ELF-1 (cell line): ENCODE results near the gene ALDH1A3.

Experiments
- DNase-seq: peaks from one replicate; pipeline ENCODE4 v3.0.0-alpha.2; 2016; ENCODE audit warnings: low read depth, low spot score

Gene ALDH1A3

DNA sequence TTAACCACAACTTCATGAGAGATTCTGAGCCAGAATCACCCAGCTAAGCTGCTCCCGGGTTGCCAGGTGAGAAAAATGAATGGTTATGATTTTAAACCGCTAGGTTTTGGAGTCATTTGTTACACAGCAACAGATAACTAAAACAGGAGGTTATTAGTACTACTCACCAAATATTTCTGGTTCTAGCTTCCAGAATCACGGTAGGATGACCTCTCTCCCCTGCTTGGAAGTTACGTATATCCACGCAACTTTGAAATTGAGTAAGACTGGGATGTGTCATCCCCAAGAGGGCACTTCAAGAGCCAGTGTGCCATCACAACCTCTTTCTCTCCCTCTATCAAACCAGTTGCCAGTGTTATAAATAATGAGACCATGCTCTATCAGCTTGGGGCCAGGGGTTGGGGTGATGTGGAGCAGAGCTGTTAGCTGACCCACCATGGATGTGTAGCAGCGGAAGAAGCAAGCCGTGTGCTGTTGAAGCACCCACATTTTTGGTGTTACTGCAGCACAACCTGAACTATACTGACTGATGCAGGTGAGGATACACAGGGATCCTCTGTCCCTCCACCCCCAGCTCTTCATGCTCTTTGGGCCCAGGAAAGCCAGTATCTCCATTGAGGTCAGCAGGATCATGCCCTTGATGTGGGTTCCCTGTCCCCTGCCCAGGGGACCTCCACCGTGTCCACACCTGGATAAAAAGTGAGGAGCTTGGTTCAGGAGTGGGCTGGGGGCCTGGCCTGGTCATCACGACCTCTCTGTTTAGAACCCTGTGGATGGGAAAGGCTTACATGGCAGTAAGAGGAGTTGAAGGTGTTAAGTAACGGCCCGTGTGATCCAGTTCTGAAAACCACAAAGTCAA, 19.4 kb upstream of the ALDH1A3 start:
- DNase-seq = no peak

DNA sequence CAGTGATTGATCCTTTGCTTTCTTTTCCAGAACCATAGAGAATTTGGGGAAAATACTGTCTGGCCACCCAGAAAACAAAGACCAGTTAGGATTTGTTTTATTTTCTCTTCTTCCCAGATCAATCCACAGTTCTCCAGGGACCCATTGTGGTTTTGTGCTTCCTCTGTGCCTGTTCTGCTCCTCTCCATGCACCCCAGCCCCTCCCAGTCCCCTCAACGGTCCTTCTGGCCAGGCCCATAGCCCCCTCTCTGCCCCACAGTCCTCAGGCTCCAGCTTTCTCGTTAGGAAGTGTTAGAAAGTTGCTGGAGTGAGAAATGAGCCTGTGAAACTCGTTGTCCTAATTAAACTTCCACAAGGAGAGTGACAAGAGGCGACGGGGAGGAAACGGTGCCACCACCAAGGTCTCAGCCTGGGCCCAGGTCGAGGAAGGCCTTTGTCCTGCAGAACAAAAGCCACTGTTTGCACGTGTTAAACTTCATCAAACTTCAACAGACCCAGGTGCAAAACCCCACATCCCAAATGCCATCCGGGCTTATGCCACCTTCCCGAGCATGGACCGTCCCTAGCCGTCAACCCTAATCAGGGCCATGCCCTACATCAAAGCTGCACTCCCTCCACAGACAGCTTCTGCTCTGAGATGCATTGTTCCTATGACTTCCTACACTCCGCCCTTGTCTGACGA, 18.7 kb upstream of the ALDH1A3 start:
- DNase-seq = no peak

DNA sequence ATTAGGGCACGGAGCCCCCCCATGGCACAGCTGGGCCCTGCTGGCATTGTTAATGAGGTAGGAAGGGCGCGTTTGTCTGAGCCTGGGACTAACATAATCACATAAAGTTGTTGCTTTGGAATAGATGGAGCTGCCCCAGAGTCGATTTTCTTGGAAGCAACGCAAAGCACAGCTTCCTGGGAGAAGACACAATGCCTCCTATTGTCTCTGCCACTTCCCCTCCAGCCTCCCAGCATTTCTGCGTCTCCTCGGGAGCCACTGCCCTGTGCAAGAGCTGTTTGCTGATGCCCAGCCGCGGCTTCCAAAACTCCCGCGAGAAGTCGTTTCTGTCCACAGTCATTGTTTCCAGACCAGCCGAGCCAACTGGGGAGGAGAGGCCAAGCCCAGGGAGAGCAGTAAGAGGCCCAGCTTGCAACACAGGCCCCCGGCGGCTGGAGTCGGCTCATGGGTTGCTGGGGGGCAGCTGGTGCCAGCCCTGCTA, 18.1 kb upstream of the ALDH1A3 start:
- no peak for DNase-seq

DNA sequence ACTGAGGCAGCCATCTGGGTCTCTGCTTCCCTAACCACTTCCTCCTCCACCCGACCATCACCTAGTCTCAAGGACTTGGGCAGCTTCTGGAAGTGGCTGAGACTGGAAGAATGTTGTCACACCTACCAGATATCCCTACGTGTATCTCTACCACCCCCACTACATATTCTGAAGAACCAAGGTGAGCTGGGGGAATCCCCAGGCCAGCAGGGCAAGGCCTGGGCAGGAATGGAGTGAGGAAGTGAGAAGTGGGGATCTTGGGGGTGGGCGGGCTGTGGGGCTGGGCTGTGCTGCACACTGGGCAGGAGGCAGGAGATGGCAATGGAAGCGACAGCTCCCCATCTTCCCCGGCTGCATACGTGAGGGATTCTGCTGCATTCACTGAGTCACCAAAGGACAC, 17.5 kb upstream of the ALDH1A3 start:
- no peak for DNase-seq

DNA sequence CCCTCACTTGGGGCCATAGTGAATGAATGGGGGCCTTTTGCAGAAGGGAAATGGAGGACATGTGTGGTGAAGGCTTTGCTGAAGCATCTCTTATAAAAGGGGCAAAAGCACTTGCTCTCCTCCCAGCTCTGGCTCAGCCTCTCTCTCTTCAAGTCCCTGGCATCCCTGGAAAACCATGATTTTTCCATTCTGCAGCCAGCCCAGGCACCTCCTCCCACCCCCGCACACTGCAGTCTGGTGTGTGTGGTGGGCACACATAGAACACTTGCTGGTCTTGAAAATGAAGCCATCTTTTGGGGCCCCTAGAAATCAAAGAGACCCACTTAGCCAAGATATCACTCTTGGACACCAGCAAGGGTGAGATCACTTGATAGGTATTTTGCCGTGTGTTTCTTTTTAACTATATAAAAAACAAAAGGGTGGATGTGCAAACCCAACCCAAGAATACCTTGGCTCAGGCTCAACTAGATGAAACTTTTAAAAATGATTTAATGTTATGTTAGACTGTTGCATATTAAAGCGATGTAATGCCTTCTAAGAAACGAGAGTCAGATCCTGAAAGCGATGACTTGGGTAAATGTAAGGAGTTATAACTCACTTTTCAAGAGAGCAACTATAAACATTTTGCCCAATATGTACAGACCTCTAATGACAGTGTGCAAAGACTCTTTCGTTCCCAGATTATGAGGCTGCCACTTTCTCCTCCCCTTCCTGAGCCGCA, 16.4 kb upstream of the ALDH1A3 start:
- DNase-seq = no peak

DNA sequence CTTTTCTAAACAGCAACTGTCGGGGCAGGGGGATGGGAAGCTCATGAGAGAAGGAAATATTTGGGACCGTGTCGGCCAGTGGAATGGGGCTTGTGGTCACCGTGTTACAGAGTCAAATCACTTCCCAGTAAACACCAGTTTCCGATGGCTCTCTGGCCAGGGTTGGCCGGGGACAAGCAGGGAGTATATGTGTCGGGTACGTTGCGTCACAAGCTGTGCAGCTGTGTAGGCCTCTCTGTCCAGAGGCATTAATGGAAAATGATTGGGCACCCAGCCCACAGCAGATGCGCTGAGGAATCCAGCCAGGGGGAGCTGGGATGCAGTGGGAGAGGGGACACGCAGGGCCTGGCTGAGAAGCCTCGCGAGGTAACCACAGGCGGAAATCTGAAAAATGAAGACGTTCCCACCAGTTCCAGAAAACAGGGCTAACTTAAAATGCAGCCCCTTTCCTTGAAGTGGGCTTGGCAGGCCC, 15.8 kb upstream of the ALDH1A3 start:
- DNase-seq = no peak

DNA sequence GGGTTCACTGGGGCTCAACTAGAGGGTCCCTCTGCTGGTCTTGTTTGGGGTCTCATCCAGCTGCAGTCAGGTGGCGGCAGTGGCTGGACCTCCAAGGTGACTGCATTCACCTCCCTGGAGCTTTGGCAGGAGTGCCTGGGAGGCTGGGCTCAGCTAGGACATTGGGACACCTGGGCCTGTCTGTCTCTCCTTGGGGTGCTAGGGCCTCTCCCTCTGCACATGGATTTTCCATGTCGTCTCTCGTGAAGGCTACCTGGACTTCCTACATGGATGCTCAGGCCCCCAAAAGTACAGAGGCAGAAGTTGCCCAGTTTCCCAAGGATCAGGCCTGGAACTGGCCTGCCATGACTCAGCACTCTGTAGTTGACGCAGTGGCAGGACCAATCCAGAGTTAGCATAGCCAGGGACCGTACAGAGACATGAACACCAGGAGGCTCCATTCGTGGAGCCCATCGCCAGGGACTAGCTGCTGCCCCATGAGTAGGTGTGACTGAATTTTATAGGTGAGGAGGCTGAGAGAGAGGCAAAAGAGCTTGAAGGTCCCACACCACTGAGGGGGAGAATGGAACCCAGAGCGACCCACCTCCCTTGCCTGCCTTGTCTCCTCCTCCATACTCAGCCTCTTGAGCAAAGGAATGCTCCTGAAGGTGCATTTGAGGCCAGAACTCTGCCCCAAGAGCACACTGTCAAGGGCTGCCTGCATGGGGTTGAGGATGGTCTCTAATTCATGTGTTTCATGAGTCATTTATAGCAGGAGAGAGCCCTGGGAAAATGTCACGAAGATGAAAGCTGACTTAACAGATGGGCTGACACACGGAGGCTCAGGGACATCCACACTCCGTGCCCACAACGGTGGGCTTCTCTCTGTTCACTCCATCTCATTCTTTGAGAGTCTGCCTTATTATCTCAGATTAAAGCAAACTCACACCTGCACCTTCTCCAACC, 13.0 kb upstream of the ALDH1A3 start:
- no peak for DNase-seq

DNA sequence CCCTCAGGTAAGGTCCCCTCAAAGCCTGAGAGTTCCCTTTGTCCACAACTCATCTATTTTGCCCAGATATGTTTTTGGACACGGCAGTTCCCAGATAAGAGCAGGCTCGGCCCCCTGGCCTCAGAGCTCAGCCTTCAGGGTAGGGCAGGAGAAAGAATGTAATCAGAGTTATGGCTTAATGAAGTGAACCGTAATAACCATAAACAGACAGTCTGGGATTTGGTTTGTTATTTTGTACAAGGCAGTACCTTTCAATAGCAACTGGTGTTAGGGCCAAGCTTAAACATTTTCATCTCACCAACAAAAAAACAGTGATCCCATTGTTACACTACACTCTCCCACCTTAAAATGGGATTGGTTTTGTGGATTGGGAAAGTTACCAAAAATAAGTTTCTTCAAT, 12.2 kb upstream of the ALDH1A3 start:
- no peak for DNase-seq

DNA sequence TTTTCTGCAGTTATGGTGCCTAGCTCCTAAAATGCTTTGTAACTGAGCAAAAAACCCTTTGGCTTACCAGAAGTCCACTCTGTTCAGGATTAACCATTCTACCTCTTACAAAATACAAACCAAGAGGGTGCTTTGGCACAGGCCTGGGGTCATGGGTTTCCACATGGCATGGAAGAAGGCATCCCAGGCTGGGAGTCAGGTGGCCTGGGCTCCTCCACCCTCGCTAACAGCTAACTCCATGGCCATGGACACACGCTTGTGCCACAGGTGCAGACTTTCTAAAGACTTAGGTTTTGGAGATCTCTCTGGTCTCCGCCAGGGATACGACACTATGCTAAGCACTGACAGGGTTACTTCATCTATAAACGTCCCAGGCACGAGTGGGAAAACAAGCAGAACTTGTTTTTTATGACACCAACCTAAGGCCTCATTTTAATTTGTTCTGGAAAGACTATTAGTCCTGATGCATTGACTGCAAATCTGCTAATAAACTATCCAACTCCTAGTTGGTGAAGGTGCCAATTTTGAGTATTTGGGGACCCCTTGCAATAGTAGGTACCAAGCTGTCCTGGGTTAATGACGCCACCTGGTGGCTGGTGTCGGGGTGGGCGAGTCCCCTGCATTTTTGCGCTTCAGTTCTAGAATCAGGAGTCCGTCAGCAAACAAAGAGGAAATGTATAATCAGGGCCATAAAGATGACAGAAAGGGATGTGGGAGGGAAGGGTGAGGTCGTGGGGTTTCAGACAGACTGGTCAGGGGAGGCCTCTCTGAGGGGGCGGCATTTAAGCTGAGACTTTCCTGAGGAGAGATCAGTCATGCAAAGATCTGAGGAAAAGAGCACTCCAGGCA, 10.3 kb upstream of the ALDH1A3 start:
- DNase-seq = peak; percentile 73

DNA sequence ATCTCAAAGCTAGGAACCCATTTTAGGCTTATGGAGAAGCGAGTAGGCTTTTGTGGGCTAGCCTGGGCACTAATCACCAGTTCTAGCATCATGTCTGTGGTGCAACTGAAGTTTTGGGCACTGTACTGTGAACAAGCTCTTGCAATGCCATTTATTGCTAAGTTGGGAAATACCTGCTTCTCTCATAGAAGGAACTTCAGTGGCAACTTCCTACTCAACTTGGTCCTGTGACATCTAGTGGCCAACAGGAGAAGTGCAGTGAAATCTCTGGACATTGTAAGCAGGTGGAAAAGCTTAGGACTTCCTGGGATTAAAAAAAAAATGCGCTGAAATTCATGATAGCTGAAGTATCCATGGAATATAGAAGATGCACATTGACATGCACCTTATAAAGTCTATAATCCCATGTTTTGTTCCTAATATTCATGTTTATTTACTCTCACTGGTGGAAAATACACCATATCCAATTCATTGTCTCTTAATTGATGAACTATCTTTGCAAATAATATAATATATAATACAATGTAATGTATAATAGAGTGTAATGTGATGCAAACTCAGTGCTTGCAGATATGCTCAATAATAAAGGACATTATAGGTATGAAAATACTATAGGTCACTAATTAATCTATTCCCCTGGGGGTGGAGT, 6.5 kb upstream of the ALDH1A3 start:
- DNase-seq = peak; percentile 48

DNA sequence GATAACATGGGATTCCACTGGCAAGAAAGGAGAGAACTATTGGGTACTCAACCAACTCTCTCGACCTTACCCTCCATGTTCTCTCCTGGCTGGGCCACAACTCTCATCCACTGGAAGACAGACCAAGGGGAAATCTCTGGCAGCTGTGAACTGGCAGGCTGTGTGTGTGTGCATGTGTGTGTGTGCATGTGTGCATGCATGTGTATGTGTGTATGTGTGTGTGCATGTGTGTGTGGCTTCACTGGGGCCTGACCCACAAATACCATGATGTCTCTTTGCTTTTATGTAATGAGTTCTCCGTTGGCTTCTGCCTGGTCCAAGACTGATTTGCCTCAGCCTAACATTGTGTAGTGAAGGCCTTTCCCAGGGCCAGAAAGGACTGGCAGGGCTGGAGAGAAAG, 4.1 kb upstream of the ALDH1A3 start:
- DNase-seq = no peak

DNA sequence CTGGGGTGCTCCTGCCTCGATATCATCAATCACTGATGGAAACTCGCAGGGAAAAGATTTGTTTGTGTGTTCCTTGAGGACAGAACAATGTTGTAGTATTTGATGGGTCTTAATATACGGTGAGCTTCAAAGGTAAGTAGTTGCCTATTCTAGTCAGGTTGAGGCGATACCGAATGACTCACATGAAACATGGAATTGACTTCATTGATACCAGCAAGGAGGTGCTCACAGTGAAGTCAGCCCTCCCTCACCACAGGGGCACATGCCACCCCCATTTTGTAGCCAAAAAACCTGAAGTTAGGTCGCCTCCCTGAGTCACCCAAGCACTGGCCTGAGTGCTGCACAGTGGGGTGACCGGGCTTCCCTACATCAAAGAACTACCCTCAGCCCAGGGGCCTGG, 3.7 kb upstream of the ALDH1A3 start:
- DNase-seq = no peak

DNA sequence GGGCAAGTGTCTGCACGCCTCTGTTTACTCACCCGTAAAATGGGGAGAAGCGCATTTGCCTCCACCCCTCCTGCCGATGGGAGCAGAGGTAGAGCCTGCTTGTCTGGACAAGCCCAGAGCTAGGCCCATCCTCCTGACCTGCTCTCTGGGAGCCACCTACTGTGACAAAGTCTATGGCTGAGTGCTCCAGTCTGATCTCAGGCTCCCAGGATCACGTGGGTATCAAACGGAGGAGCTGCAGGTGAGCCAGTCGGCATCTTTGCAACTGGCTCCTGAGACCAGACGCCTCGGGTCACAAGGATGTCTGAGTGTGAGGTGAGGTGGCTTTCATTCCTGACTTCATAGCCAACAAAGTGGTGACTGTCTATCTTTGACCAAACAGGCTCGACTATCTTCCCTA, 2.1 kb upstream of the ALDH1A3 start:
- DNase-seq = peak; percentile 48

DNA sequence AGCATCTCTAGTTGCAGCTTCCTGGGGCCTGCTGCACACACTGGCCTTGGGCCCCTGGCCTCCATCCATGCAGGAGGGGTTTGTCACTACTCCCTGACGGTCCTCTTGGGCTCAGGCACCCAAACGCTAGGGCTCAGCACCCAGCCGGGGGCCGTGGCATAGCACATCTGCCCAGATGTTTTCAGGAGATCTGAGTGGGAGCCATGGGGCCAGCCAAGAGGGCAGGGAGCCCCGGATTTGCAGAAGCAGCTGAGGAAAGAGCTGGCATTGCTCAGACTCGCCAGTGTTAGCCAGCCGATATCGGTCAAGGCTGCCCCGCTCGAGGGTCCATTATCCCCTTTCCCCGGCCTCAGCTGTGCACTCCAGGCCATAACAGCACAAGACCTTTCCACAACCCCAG, 1.5 kb upstream of the ALDH1A3 start:
- no peak for DNase-seq

DNA sequence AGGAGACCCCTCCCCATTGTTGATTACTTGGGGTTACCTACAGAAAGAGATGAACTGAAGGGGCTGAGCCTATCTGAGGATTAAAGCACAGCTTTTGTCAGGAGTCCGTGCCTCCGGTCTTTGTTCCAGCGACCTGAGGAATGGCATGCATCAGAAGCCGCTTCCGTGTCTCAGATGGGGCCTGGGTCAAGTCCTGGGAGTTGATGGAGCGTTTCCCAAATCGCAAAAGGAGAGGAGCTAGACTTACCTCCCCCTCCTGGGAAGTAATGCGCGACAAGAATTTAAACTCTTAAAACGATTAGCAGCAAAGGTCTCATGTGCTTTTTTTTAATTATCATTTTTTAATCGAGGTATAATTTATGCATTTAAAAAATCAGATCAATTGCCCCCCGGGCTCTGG, 983 bp upstream of the ALDH1A3 start:
- no peak for DNase-seq

DNA sequence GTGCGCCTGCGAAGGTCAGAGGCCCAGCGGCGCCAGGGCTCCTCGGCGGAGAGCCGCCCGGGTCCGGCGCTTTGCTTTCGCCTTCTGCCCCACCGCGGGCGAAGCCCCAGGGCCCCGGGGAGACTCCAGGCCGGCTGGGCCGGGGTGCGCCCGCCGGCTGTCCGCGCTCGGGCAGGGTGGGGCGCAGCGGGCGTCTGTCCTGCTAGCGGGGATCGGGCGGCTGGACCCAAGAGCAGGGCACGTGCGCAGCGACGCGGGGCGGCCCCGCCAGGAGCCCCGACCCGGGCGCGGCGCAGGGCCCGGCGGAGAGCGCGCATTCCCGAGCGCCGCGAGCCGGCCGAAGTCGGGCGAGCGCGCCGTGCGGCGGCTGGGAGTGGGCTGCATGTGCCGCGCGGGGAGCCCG, 569 bp upstream of the ALDH1A3 start:
- no peak for DNase-seq

DNA sequence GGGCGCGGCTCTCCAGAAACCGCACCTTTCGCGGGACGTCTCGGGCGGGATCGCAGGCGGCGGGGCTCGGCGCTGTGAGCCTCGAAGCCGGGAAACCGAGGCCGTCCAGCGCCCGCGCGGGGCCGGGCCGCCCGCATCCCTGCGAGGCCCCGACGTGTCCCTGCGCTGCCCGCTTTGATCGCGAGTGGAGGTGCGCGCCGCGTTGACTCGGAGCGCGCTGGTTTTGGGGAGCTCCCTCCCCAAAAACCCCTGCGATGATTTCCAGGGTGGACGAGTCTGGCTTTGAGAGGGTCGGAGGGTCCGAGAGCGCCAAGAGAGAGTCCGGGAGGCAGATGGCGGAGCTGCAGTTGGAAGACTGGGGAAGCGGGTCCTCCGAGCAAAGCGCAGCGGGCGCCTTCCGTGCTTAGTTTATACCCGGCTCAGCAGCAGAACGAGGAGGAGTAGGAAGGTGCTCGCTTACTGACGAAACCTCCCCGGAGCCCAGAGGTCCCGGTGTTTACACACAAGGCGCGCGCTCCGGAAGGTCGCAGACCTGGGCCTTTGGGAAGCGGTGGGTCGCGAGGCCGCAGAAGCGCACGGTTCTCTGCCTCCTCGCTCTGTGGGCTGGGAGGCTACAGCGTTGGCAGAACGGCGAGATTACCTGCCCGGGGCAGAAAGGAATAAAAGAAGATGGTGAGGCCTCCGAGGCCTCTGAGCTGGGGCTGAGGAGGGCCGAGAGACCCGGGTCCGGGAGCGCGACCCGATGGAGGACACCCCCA, 687 bp downstream of the ALDH1A3 start:
- DNase-seq = peak; percentile 66

DNA sequence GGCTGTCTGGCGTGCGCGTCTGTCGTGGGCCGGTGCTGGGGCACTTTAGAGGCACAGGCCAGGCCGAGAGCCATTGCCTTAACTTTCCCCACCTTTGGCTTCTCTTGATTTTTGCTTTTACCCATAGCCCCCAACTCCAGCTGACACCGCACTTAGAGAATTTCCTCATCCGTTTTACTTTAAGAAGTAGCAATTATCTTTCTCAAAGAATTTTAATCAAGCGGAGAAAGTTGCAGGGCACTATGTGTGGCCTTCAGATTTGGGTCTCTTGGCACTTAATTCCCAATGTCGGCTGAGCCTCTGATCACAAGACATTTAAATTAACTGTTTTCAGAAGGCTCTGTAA, 1.2 kb downstream of the ALDH1A3 start:
- DNase-seq = no peak
